DND-41 (cell line): ENCODE measurements around the gene FKBP14.

Experiments
- EZH2 ChIP-seq: IDR thresholded peaks from 3 replicates; pipeline ENCODE4 v1.6.1; 2012; ENCODE audit warnings: borderline replicate concordance, low read depth, mild to moderate bottlenecking, moderate library complexity, low read length, inconsistent platforms; ENCODE audit not compliant: severe bottlenecking
- TF ChIP-seq, protein P1 (sequence below): IDR thresholded peaks from 2 replicates; pipeline ENCODE4 v1.5.1; 2012; ENCODE audit warnings: borderline replicate concordance, low read length, moderate library complexity, mild to moderate bottlenecking; ENCODE audit not compliant: poor library complexity, severe bottlenecking; ENCODE audit errors: extremely low read depth

DNA sequence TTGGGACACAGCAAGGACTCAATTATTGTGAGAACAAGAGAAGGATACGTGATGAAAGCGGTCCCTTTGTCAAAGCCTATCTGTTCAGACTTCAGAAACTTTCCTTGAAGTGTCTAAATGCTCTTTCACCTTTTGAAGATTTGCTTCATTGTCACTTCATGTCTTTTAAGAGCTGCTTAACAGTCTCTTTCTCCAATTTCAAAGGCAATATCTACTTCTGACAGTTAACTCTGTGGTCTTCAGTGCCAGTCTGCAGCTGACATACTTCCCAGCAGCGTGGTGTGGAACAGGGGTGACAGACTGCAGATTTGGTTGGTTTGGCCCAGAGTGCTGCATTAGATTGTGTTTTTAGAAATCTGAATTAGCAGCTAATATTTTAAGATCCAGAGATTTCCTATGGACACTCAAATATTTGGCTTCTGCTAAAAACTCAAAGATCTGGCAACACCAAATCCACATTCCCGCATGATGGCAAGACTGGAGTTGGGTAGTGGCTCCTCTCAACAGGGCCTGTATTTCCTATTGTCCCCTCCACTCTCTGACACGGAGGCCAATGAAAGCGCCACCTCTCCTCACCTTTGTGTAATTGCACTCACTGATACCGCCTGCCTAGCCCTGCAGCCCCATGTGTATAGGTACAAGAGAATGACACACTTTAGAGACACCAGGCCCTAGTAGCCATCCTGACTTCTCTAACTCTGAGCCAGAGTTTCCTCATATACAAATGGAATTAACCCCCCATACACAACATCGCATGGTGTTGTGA, 48.4 kb downstream of the FKBP14 start:
- TF ChIP-seq, protein P1, sequence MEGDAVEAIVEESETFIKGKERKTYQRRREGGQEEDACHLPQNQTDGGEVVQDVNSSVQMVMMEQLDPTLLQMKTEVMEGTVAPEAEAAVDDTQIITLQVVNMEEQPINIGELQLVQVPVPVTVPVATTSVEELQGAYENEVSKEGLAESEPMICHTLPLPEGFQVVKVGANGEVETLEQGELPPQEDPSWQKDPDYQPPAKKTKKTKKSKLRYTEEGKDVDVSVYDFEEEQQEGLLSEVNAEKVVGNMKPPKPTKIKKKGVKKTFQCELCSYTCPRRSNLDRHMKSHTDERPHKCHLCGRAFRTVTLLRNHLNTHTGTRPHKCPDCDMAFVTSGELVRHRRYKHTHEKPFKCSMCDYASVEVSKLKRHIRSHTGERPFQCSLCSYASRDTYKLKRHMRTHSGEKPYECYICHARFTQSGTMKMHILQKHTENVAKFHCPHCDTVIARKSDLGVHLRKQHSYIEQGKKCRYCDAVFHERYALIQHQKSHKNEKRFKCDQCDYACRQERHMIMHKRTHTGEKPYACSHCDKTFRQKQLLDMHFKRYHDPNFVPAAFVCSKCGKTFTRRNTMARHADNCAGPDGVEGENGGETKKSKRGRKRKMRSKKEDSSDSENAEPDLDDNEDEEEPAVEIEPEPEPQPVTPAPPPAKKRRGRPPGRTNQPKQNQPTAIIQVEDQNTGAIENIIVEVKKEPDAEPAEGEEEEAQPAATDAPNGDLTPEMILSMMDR = peak; percentile 22
- TF ChIP-seq EZH2 = no peak
